Stimulated activated CD8-positive, alpha-beta memory T cell treated with anti-CD3 and anti-CD28 coated beads, Interleukin-7, amount 100 ng/mL, for 1 hour (primary cell): Measurements from ENCODE around the gene PBX3.

Experiments used
- DNase-seq, 2 donors: peaks; one replicate each; pipeline ENCODE4 v3.0.0-alpha.2; 2020; ENCODE audit warnings: low read depth in 2 of 2

PBX3 gene

GRCh38 chr9:125974705-125975104, 227.5 kb downstream of the PBX3 start:
- DNase-seq, result no peak

GRCh38 chr9:125977223-125977622, 230.1 kb downstream of the PBX3 start:
- no peak for DNase-seq

GRCh38 chr9:125979383-125979782, 232.2 kb downstream of the PBX3 start:
- DNase-seq, result no peak

GRCh38 chr9:125982798-125983406, 235.7 kb downstream of the PBX3 start:
- DNase-seq, result no peak

GRCh38 chr9:125983681-125984080, 236.5 kb downstream of the PBX3 start:
- no peak for DNase-seq

- no peak for DNase-seq
Observed at GRCh38 chr9:125984461-125984860, 237.3 kb downstream of the PBX3 start.

- DNase-seq, result no peak
Observed at GRCh38 chr9:125985142-125985997, 238.2 kb downstream of the PBX3 start.

GRCh38 chr9:125985998-125986655, 239.0 kb downstream of the PBX3 start:
- no peak for DNase-seq

- no peak for DNase-seq
Observed at GRCh38 chr9:125986966-125987365, 239.8 kb downstream of the PBX3 start.

GRCh38 chr9:125987420-125987819, 240.2 kb downstream of the PBX3 start:
- no peak for DNase-seq

- no peak for DNase-seq
Observed at GRCh38 chr9:125988479-125989050, 241.4 kb downstream of the PBX3 start.

- DNase-seq, result no peak
Observed at GRCh38 chr9:125989090-125989501, 241.9 kb downstream of the PBX3 start.

- no peak for DNase-seq
Observed at GRCh38 chr9:125989524-125990180, 242.5 kb downstream of the PBX3 start.

- DNase-seq, result no peak
Observed at GRCh38 chr9:125990186-125990792, 243.1 kb downstream of the PBX3 start.

GRCh38 chr9:125990793-125991220, 243.6 kb downstream of the PBX3 start:
- DNase-seq, result no peak

GRCh38 chr9:125991886-125992529, 244.8 kb downstream of the PBX3 start:
- DNase-seq, result no peak

GRCh38 chr9:125992557-125992956, 245.4 kb downstream of the PBX3 start:
- DNase-seq, result no peak

- DNase-seq, result no peak
Observed at GRCh38 chr9:125993466-125993865, 246.3 kb downstream of the PBX3 start.

- DNase-seq, result no peak
Observed at GRCh38 chr9:125994066-125994943, 247.1 kb downstream of the PBX3 start.

GRCh38 chr9:125995006-125995405, 247.8 kb downstream of the PBX3 start:
- no peak for DNase-seq
